T-helper 2 cell treated with Interferon-gamma antibody and Interleukin-4, amounts not matched to agents 100 ng/mL and 5 ng/mL, for 36 hours (primary cell): ENCODE data around the gene EEFSEC. TPM values are rescaled to one million over a fixed set of nuclear protein-coding genes. Genes with fewer than 3 reads are reported as not detected.

Source experiments
- intact Hi-C: fragments of 100-400 bp; cut with micrococcal nuclease; formaldehyde crosslinking; loops from one replicate; pipeline ENCODE4 v1.15.1; 2023
- total RNA-seq: library from RNA; stranded (reverse); gene quantifications from 2 replicates; pipeline ENCODE4 v1.2.3, GENCODE V29; 2022

The EEFSEC gene
- total RNA-seq = 18.2 and 19.8 TPM in 2 replicates

- intact Hi-C loops = loop anchor here (1.0 to 10.0 kb wide), 4 partner anchors 30 to 1961 kb away; partner anchors contain the start of genes RUVBL1 and SEC61A1
These were observed at the start of gene EEFSEC for GRCh38 chr3:128153156-128154041. Gene EEFSEC (plus strand): TSS chr3:128153481. CDS start chr3:128153508, 27 bp downstream.

- intact Hi-C loops = no loop called here
These were observed 45.4 kb upstream of the EEFSEC start for GRCh38 chr3:128107834-128108233.

GRCh38 chr3:128111147-128111546 is 42.1 kb upstream of the EEFSEC start:
- intact Hi-C loops = loop anchor here (5.0 kb wide), 1 partner anchor 41 kb away; the partner anchor contains the start of gene EEFSEC

DNA sequence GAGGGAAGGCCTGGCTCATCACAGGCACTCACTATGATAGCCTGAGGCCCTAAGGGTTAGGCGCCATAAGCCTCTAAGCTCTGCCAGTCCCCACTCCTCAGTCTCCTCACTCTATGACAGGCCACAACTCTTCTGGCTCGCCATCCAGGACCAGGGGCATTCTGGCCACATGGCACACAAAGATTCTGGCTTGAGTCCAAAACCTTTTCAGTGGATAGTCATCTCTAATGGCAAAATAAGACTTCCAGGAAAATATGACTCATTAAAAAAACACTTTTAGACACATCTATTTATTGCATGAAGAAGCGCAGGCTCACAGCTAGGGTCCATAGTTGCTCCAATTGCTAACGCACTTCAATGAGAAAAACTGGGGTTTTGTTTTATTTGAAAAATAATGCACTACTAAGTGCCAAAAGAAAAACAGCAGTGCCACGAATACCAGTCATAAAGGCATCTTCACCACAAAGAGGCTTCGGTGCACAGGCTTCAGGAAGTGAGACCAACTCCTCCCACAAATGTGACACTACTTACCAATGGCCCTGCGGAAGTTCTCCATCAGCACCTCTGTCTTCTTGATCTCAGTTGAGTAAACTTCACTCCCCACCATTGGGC is 40.8 kb upstream of the EEFSEC start:
- intact Hi-C loops = loop anchor here (1.0 to 5.0 kb wide), 2 partner anchors 12 to 40 kb away; partner anchors contain the start of gene EEFSEC

DNA sequence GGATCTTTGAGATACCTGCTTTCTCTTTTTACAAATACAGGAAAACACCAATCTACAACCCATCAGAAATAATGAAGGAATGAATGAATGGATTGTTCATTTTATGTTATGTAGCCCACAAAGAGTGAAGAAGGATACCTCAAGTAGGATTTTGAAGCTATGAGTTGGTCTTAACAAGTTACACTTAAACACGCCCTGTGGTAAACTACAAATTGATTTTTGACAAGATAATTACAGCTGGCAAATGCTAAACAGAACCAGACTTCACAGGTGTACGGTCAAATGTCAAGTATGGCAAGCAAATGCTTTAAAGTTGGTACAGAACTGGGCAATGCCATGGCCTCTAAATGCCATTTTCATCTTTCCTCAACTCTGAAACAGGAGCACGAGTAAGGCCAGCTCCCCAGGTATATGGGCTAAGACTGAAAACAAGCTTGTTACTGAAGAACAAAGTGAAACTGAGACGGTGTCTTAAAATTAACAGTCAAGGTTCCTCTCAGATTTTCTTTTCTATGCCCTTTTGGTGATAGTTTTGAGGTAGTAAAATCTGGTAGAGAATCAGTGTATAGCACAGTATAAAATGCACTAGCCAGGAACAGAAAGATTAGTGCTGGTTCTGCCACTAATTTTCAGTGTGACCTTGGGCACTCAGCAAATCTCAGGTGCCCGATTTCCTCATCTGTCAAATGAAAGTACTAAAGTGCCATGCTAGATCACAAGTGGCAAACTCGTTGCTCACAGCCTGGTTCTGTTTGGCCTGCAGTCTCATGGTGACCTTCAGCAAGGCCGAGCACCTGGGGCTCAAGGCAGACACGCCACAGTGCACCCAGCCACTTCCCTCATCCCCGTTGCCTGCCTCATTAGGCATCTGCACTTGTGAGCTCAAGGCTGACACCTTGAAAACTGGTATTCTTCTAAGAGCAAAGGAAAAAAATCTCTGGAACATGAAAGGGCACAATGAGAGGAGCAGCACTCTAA is 39.2 kb upstream of the EEFSEC start:
- intact Hi-C loops = loop anchor here (5.0 kb wide), 1 partner anchor 38 kb away; the partner anchor contains the start of gene EEFSEC

GRCh38 chr3:128122013-128122412 is 31.3 kb upstream of the EEFSEC start:
- intact Hi-C loops = no loop called here

DNA sequence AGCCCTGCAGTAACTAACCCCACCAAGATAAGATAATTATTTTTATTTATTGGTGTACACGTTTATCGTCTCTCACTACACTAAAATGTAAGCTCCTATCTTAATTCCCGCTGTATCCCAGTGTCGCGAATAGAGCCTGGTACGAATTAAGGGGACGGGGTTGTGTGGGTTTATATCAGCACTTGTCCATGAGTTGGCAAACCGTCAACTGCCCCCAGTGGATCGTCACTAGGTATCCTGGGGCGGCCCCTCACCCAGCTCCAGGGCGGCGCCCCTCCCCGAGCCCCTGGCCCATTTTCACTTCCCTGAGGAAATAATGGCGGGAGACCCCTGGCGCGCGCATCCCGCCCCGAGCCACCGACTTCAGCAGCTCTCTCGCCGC is 30.1 kb upstream of the EEFSEC start:
- intact Hi-C loops = loop anchor here (1.0 kb wide), 3 partner anchors 30 to 71 kb away; partner anchors contain the start of genes EEFSEC and SEC61A1

DNA sequence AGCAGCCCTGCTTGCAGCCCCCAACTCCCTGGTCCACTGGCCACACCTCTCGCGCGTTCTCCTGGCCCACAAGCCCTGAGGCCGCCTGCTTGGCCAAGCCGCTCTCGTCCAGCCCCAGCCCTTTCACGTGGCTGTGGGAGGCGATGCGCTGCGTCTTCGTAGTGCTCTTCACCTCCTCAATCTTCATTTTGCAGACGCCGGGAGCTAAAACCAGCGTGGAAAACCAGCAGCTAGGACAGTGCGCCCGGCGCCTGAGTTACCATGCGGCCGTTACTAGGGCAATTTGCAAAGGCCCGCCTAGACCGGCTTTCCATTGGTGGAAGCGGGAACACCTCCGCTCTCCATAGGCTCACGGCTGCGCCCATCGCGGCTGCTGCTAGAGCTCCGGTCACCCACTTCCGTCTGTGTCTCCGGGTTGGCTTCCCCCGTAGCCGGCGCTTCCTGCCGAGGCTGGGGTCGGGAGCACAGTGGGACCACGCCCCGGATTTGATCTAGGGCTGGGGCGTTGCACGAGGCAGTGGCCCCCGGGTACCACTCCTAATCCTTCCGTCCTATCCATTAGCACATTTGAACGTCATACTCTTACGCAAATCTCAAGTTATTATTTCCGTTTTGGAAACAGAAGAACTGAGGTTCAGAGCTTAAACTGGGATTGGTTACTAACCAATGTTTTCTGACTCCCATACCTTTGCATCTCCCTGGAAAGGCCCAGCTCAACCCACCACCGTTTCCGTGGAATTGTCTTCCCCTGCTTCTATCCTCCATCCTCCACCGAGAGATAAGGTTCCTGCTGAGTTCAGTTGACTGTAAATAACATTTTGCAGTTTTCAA is 29.5 kb upstream of the EEFSEC start, which contains the start of gene RUVBL1:
Gene RUVBL1 (minus strand): TSS at position 275 of the 831 bp plus-strand sequence. CDS start 88 bp downstream, at position 187.
- intact Hi-C loops = loop anchor here (1.0 kb wide), 4 partner anchors 11 to 71 kb away; partner anchors contain the start of genes EEFSEC and SEC61A1

GRCh38 chr3:128127236-128127635 is 26.0 kb upstream of the EEFSEC start:
- intact Hi-C loops = no loop called here

GRCh38 chr3:128128251-128128650 is 25.0 kb upstream of the EEFSEC start:
- intact Hi-C loops = no loop called here

DNA sequence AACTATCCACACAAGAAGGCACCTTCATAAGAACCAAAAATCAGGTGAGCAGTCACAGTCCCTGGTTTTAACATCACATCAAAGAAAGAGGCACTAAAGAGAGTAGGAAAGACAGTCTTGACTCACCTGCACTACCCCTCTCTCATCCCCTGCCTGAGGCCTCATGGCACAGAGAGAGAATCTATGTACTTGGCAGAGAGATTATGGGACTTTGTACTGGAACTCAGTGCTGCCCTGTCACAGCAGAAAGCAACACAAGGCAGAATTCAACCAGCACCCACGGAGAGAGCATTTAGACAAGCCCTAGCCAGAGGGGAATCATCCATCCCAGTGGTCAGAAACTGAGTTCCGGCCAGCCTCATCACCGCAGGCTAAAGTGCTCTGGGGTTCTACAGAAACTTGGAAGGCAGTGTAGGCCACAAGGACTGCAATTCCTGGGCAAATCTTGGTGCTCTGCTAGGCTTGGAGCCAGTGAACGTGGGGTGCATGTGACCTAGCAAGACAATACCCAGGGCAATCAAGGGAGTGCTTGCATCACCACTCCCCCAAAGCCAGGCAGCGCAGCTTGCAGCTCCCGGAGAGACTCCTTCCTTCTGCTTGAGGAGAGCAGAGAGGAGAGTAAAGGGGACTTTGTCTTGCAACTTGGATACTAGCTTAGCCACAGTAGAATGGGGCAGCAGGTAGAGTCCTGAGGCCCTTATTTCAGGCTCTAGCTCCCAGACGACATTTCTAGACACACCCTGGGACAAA is 21.2 kb upstream of the EEFSEC start:
- intact Hi-C loops = no loop called here

GRCh38 chr3:128133273-128133883 is 19.9 kb upstream of the EEFSEC start:
- intact Hi-C loops = loop anchor here (1.0 kb wide), 1 partner anchor 38 kb away; no protein-coding TSS in a partner anchor

- intact Hi-C loops = no loop called here
These were observed 9.8 kb upstream of the EEFSEC start for GRCh38 chr3:128143496-128143895.

DNA sequence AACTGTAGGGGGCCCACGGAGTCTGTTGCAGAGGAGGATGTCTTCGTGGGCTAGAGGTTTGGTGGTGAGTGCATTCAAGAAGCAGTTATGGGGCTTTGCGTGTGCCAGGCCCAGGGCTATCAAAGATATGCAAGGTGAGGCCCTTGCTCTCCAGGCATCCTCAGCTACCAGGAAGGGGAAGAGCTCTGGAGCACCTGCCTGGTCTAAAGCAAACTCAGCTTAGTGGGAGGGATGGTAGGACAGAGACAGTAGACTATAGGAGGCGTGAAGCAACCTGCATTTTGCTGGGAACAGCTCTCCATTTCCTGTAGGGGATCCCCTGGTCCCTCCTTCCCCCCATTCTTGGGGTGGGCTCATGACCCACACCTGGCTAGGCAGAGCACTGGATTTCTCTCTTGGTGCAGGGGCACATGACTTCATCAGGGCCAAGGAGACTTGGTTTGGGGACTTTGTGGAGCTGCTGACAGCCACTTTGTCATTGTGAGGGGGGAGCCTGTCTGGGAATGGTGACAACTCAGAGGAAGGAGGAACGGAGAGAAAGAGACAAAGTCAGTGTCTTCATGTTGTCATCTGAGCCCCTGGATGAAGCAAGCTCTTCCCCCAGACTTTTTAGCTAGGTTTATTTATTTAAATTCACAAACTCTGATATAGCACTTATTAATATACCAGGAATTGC is 8.6 kb upstream of the EEFSEC start:
- intact Hi-C loops = no loop called here

DNA sequence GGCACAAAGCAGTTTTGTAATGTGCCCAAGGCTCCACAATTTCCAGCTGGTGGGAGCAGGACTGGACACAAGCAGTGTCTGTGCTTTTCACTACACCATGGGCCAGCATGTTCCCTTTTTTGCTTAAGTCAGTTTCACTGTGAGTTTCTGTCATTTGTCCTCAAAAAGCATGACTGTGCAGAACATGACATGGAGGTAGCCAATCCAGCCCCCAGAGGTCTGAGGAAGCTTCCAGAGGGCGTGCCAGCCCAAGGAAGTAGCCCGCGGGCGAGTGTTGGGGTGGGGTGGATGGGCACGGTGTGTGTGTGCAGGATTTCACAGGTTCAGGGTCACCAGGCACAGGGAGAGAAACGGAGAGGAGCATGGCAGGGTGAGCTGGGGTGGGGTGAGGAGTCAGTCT is 8.0 kb upstream of the EEFSEC start:
- intact Hi-C loops = no loop called here

- intact Hi-C loops = no loop called here
These were observed 7.1 kb upstream of the EEFSEC start for GRCh38 chr3:128146201-128146600.

- intact Hi-C loops = loop anchor here (5.0 to 10.0 kb wide), 2 partner anchors 37 to 1965 kb away; no protein-coding TSS in a partner anchor
These were observed 3.6 kb upstream of the EEFSEC start for GRCh38 chr3:128149650-128150049.

DNA sequence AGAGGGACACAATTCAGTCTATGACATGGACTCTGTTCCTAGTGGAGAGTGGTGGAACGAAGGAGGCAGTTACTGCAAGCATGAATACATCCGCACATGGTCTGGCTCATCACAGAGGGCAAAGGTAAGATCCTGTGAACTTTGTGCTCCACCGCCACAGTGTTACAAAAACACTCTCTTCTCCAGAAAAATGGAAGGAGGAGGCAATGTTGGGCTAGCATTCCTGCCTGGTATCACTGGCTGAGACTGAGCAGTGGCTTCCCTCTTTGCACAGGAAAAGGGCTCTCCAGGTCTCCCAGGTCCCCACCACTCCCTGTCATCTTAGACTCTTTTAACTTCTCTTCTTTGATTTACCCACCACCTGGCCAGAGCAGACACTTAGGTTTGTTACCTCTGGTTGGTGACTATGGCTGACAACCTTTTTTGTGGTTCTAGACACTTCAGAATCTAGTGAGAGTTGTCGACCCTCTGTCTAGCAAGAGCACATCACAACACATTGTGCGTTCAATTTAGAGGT is 1.5 kb upstream of the EEFSEC start:
- intact Hi-C loops = loop anchor here (5.0 to 10.0 kb wide), 2 partner anchors 40 to 1963 kb away; no protein-coding TSS in a partner anchor
